Measurements from ENCODE around the gene TMEM203. TPM values are rescaled to one million over a fixed set of nuclear protein-coding genes. Genes with fewer than 3 reads are reported as not detected.

The TMEM203 gene
- total and polyA plus RNA-seq, 2 of the 13 experiments (the other 11 are each of a cell fraction or from before 2014, with no cell fraction given), result 23.4 to 36.7 TPM

DNA sequence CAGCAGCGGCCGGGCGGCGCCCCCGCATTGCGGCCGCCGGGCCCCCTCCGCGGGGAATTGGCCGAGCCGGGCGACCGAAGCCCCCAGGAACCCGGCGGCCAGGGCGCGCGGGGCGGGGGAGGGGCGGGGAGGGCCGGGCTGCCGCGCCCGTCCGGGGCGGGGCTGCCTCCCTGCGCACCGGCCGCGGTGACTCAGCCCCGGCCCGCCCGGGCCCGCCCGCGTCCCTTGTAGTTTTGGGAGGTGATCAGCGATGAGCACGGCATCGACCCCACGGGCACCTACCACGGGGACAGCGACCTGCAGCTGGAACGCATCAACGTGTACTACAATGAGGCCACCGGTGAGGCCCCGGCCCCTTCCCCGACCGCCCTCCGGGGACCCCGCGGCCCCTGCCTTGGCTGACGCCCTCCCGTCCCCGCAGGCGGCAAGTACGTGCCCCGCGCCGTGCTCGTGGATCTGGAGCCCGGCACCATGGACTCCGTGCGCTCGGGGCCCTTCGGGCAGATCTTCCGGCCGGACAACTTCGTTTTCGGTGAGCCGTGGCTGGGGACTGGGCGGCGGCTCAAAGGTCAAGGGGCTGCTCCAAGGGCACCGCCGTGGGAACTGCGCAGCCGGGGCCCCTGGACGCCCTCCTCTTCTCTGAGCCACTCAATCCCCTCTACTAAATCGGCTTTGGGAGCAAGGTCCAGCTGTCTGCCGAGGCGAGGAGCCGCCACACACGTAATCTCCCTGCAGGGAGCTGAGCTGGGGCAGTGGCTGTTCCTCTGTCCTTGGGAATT, 36.2 kb upstream of the TMEM203 start (continued):
- TF ChIP-seq U2AF2 (IDR thresholded peaks at IDR 0.05; ENCODE audit: low read depth, low read length) (no peak), ZSCAN22 (CRISPR knock-in tag; IDR thresholded peaks at IDR 0.05) (no peak)
- TF ChIP-seq, protein P1, sequence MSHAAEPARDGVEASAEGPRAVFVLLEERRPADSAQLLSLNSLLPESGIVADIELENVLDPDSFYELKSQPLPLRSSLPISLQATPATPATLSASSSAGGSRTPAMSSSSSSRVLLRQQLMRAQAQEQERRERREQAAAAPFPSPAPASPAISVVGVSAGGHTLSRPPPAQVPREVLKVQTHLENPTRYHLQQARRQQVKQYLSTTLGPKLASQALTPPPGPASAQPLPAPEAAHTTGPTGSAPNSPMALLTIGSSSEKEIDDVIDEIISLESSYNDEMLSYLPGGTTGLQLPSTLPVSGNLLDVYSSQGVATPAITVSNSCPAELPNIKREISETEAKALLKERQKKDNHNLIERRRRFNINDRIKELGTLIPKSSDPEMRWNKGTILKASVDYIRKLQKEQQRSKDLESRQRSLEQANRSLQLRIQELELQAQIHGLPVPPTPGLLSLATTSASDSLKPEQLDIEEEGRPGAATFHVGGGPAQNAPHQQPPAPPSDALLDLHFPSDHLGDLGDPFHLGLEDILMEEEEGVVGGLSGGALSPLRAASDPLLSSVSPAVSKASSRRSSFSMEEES (CRISPR knock-in tag; IDR thresholded peaks at IDR 0.05), result no peak
- TF ChIP-seq, protein P2, sequence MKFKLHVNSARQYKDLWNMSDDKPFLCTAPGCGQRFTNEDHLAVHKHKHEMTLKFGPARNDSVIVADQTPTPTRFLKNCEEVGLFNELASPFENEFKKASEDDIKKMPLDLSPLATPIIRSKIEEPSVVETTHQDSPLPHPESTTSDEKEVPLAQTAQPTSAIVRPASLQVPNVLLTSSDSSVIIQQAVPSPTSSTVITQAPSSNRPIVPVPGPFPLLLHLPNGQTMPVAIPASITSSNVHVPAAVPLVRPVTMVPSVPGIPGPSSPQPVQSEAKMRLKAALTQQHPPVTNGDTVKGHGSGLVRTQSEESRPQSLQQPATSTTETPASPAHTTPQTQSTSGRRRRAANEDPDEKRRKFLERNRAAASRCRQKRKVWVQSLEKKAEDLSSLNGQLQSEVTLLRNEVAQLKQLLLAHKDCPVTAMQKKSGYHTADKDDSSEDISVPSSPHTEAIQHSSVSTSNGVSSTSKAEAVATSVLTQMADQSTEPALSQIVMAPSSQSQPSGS (CRISPR knock-in tag; IDR thresholded peaks at IDR 0.05), result no peak
- TF ChIP-seq, protein P3, sequence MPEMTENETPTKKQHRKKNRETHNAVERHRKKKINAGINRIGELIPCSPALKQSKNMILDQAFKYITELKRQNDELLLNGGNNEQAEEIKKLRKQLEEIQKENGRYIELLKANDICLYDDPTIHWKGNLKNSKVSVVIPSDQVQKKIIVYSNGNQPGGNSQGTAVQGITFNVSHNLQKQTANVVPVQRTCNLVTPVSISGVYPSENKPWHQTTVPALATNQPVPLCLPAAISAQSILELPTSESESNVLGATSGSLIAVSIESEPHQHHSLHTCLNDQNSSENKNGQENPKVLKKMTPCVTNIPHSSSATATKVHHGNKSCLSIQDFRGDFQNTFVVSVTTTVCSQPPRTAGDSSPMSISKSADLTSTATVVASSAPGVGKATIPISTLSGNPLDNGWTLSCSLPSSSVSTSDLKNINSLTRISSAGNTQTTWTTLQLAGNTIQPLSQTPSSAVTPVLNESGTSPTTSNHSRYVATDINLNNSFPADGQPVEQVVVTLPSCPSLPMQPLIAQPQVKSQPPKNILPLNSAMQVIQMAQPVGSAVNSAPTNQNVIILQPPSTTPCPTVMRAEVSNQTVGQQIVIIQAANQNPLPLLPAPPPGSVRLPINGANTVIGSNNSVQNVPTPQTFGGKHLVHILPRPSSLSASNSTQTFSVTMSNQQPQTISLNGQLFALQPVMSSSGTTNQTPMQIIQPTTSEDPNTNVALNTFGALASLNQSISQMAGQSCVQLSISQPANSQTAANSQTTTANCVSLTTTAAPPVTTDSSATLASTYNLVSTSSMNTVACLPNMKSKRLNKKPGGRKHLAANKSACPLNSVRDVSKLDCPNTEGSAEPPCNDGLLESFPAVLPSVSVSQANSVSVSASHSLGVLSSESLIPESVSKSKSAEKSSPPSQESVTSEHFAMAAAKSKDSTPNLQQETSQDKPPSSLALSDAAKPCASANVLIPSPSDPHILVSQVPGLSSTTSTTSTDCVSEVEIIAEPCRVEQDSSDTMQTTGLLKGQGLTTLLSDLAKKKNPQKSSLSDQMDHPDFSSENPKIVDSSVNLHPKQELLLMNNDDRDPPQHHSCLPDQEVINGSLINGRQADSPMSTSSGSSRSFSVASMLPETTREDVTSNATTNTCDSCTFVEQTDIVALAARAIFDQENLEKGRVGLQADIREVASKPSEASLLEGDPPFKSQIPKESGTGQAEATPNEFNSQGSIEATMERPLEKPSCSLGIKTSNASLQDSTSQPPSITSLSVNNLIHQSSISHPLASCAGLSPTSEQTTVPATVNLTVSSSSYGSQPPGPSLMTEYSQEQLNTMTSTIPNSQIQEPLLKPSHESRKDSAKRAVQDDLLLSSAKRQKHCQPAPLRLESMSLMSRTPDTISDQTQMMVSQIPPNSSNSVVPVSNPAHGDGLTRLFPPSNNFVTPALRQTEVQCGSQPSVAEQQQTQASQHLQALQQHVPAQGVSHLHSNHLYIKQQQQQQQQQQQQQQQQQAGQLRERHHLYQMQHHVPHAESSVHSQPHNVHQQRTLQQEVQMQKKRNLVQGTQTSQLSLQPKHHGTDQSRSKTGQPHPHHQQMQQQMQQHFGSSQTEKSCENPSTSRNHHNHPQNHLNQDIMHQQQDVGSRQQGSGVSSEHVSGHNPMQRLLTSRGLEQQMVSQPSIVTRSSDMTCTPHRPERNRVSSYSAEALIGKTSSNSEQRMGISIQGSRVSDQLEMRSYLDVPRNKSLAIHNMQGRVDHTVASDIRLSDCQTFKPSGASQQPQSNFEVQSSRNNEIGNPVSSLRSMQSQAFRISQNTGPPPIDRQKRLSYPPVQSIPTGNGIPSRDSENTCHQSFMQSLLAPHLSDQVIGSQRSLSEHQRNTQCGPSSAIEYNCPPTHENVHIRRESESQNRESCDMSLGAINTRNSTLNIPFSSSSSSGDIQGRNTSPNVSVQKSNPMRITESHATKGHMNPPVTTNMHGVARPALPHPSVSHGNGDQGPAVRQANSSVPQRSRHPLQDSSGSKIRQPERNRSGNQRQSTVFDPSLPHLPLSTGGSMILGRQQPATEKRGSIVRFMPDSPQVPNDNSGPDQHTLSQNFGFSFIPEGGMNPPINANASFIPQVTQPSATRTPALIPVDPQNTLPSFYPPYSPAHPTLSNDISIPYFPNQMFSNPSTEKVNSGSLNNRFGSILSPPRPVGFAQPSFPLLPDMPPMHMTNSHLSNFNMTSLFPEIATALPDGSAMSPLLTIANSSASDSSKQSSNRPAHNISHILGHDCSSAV (CRISPR knock-in tag; IDR thresholded peaks at IDR 0.05; ENCODE audit: borderline replicate concordance), result no peak
- TF ChIP-seq, protein P4, sequence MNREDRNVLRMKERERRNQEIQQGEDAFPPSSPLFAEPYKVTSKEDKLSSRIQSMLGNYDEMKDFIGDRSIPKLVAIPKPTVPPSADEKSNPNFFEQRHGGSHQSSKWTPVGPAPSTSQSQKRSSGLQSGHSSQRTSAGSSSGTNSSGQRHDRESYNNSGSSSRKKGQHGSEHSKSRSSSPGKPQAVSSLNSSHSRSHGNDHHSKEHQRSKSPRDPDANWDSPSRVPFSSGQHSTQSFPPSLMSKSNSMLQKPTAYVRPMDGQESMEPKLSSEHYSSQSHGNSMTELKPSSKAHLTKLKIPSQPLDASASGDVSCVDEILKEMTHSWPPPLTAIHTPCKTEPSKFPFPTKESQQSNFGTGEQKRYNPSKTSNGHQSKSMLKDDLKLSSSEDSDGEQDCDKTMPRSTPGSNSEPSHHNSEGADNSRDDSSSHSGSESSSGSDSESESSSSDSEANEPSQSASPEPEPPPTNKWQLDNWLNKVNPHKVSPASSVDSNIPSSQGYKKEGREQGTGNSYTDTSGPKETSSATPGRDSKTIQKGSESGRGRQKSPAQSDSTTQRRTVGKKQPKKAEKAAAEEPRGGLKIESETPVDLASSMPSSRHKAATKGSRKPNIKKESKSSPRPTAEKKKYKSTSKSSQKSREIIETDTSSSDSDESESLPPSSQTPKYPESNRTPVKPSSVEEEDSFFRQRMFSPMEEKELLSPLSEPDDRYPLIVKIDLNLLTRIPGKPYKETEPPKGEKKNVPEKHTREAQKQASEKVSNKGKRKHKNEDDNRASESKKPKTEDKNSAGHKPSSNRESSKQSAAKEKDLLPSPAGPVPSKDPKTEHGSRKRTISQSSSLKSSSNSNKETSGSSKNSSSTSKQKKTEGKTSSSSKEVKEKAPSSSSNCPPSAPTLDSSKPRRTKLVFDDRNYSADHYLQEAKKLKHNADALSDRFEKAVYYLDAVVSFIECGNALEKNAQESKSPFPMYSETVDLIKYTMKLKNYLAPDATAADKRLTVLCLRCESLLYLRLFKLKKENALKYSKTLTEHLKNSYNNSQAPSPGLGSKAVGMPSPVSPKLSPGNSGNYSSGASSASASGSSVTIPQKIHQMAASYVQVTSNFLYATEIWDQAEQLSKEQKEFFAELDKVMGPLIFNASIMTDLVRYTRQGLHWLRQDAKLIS (CRISPR knock-in tag; IDR thresholded peaks at IDR 0.05), result no peak
